ENCODE results near the gene IP6K2.

The IP6K2 gene

DNA sequence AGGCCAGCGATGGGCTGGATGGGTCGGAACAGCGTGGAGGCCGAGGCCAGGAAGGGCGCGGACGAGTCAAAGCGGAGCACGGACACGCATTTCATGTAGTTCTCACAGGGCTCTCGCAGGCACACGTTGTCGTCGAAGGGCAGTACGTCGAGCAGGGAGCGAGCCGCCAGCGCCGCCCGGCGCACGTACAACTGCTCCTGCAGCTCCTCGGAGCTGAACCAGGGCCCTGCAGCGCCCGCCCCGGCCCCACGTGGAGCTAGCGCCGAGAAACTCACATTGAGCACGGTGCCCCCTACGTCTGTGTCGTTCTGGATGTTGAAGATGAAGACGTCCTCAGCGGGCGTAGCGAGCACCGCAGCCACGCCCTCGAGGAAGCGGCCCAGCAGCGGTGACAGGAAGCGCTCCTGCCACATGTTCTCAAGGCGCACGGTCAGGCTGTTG is 60.2 kb downstream of the IP6K2 start:
- Histone ChIP-seq H3K4me1 (no peaks in the 10 kb centered on the region), H3K9me3 (no peaks in the 10 kb centered on the region), H3K27me3 (no peaks in the 10 kb centered on the region), H3K4me3 (ENCODE audit: low read depth, low read length) (no peak overlapping the region), H3K36me3 (peaks cover 47% of the 10 kb centered on the region)
- DNase-seq = no peak
- TF ChIP-seq, protein P1, sequence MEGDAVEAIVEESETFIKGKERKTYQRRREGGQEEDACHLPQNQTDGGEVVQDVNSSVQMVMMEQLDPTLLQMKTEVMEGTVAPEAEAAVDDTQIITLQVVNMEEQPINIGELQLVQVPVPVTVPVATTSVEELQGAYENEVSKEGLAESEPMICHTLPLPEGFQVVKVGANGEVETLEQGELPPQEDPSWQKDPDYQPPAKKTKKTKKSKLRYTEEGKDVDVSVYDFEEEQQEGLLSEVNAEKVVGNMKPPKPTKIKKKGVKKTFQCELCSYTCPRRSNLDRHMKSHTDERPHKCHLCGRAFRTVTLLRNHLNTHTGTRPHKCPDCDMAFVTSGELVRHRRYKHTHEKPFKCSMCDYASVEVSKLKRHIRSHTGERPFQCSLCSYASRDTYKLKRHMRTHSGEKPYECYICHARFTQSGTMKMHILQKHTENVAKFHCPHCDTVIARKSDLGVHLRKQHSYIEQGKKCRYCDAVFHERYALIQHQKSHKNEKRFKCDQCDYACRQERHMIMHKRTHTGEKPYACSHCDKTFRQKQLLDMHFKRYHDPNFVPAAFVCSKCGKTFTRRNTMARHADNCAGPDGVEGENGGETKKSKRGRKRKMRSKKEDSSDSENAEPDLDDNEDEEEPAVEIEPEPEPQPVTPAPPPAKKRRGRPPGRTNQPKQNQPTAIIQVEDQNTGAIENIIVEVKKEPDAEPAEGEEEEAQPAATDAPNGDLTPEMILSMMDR (IDR thresholded peaks at IDR 0.05; ENCODE audit: low read depth, low read length) = no peak

DNA sequence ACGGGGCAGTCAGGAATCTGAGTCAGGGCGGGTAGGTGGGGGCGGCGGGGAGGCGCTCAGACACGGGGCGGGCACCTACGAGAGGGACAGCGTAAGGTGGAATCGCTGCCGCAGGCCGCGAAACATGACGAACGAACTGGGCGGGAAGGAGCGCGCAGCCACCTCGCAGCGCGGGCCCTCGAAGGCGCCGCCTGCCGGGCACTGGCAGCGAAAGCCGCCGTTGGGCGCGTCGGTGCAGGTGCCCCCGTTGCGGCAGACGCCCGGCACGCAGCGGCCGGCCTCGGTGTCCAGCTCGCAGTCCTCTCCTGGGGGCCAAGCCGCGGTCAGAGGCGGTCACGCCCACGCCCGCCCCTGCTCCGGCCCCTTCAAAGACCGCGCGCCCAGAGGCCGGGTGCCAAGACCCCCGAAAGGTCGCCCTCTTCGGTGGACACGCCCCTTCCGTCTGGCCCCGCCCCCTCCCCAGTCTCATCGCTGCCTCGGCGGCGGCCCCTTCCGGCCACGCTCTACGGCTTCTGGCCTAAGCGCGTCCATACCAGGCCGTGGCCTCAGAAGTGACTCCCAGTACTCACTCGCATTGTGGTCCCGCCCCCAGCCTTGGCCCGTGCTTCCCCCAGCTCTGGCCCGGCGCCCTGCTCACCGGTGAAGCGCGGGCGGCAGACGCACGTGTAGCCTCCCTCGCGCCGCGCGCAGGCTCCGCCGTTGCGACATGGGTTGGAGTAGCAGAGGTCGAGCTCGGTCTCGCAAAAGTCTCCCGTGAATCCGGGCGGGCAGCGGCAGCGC is 60.8 kb downstream of the IP6K2 start:
- H3K4me1 ChIP-seq = no peaks in the 10 kb centered on the region
- DNase-seq = no peak

DNA sequence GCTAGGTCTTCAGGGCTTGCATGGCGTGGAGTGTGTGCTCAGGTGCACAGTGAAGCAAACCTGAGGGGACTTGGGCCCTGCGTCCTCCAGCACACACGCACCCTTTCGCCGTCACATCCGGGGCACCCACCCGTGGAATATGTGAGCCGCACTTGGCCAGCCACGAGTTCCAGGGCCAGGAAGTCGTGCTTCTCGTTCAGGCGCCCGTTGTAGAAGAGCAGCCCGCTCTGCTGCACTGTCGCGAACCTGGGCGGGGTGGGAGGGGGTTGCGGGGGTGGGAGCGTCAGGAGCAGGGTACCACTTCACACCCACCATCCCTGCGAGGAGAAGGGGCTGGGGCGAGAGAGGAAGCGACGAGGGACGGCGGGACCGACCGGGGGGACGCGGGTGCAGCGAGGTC is 61.4 kb downstream of the IP6K2 start:
- Histone ChIP-seq H3K4me3 (ENCODE audit: low read depth, low read length) (no peak overlapping the region), H3K27me3 (no peaks in the 10 kb centered on the region), H3K4me1 (no peaks in the 10 kb centered on the region), H3K9me3 (no peaks in the 10 kb centered on the region), H3K36me3 (peaks cover 36% of the 10 kb centered on the region)
- TF ChIP-seq, protein P1 (IDR thresholded peaks at IDR 0.05; ENCODE audit: low read depth, low read length) = no peak
- DNase-seq = no peak

More for the DNA sequence above, 60.8 kb downstream of the IP6K2 start:
- Histone ChIP-seq H3K9me3 (no peaks in the 10 kb centered on the region), H3K27me3 (no peaks in the 10 kb centered on the region), H3K4me3 (ENCODE audit: low read depth, low read length) (no peak overlapping the region), H3K36me3 (peaks cover 42% of the 10 kb centered on the region)
- TF ChIP-seq, protein P1 (IDR thresholded peaks at IDR 0.05; ENCODE audit: low read depth, low read length) = no peak

DNA sequence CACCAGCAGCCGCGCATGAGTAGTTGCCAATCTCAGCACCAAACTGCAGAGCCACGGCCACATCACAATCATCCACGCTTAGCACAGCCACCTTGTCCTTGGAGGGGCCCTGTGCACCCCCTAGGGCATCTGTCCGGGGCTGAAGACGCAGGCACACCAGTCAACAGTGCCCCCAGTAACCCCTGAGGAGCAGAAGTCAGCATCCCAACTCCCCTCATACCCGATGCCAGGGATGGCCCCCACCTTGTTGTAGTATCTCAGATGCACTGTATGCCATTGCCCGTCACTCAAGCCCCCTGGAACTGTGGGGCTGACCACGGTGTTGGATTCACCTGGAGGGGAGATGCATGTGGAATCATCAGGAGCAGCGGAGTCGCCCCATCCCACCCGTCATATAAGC is 62.0 kb downstream of the IP6K2 start:
- DNase-seq = no peak
- Histone ChIP-seq H3K4me3 (ENCODE audit: low read depth, low read length) (no peak overlapping the region), H3K4me1 (no peaks in the 10 kb centered on the region), H3K36me3 (peaks cover 31% of the 10 kb centered on the region), H3K9me3 (no peaks in the 10 kb centered on the region), H3K27me3 (no peaks in the 10 kb centered on the region)
- TF ChIP-seq, protein P1 (IDR thresholded peaks at IDR 0.05; ENCODE audit: low read depth, low read length) = no peak

DNA sequence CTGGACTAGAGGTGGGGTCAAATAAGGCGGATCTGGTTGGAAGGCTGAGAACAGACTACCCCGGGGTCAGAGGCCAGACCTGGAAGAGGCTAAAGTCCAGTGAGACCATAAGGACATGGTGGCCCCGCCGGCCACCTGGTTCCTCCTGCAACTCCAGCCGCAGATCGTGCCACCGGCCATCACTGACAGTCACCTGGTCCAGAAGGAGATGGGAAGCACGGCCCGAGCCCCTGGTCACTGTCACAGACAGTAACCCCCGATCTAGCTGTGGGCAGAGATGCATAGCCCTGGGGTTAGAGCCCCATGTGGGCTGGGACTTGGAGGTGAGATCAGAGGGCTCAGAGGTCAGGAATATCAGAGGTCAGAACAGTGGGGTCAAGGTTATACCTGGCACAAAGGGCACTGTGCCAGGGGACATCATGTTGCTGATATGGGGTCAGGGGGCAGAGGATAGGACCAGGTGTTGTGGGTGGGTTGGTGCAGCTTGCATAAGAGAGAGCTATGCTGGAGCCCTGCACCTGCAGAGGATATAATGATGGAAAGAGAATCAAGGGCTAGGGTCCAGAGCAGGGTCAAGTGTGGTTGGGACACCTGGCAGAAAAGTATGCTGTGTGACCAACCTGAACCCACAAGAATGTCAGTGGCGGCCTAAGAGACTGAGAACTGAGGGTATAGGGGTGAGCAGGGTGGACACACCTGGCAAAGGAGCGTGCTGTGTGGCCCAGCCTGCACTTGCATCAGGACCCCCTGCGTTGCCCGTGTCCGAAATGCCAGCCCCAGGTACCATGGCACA is 63.9 kb downstream of the IP6K2 start:
- Histone ChIP-seq H3K27me3 (no peaks in the 10 kb centered on the region), H3K4me3 (ENCODE audit: low read depth, low read length) (no peak overlapping the region), H3K9me3 (no peaks in the 10 kb centered on the region), H3K36me3 (peaks cover 12% of the 10 kb centered on the region), H3K4me1 (no peaks in the 10 kb centered on the region)
- TF ChIP-seq, protein P1 (IDR thresholded peaks at IDR 0.05; ENCODE audit: low read depth, low read length) = no peak
- DNase-seq = no peak

DNA sequence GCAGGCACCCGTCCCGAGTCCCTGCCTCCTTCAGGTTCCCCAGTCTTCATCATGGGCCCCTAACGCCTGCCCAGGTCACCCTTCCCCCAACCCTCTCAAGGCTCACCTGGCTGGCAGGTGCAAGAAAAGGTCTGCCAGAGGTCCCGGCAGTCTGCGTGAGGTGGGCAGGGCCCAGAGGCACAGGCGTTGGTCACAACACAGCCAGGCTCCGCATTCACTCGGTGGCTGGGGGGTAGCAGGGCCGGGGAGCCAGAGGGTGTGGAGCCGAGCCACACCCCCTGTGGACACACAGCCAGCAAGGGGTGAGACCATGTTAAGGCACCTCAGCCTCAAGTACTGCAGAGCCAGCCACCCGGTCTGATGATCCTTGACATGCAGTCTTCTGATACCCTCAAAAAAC is 65.2 kb downstream of the IP6K2 start:
- no peak for DNase-seq
- TF ChIP-seq, protein P1 (IDR thresholded peaks at IDR 0.05; ENCODE audit: low read depth, low read length) = no peak
- H3K36me3 ChIP-seq = peaks cover 5% of the 10 kb centered on the region

More for the DNA sequence above, 65.2 kb downstream of the IP6K2 start:
- H3K9me3 ChIP-seq = no peaks in the 10 kb centered on the region
- no peak overlapping the region for H3K4me3 ChIP-seq (ENCODE audit: low read depth, low read length)
- H3K4me1 ChIP-seq = no peaks in the 10 kb centered on the region
- no peaks in the 10 kb centered on the region for H3K27me3 ChIP-seq

Data from BE2C (cell line).